ENCODE results near the gene ADA.

GRCh38 chr20:44644230-44644617, 7.3 kb downstream of the ADA start:
- no peak for TF ChIP-seq CTCF (IDR thresholded peaks at IDR 0.05; ENCODE audit: borderline replicate concordance, extremely low read depth, low read length, poor library complexity, severe bottlenecking)
- no peak for TF ChIP-seq EZH2 (IDR thresholded peaks at IDR 0.05; ENCODE audit: borderline replicate concordance, low read depth, low read length, severe bottlenecking)
